Calu3 (cell line): ENCODE measurements around the gene DGLUCY. TPM values are rescaled to one million over a fixed set of nuclear protein-coding genes. Genes with fewer than 3 reads are reported as not detected.

Experiments used
- BruUV-seq: library from RNA; stranded (reverse); fragments of 400-500 nt; replicated peaks from 2 replicates; lab custom pipeline; 2021; lab: Mats Ljungman, UMichigan
- CTCF ChIA-PET: fragments of 300-600 bp; sonication (Branson Sonifier 250); formaldehyde crosslinking; loops from one replicate; lab custom pipeline; 2022; ENCODE audit warnings: antibody characterized with exemption; lab: Charles Lee
- DNase-seq: peaks from one replicate; pipeline ENCODE4 v3.0.0; 2022
- H3K27ac Mint-ChIP-seq: one replicate; pipeline ENCODE4 v1.8.0; 2022; ENCODE audit warnings: mixed read lengths; ENCODE audit not compliant: unreplicated experiment
- H3K27me3 Mint-ChIP-seq: one replicate; pipeline ENCODE4 v1.8.0; 2022; ENCODE audit warnings: mixed read lengths; ENCODE audit not compliant: unreplicated experiment
- H3K36me3 Mint-ChIP-seq: one replicate; pipeline ENCODE4 v1.8.0; 2022; ENCODE audit warnings: mild to moderate bottlenecking, moderate library complexity, mixed read lengths; ENCODE audit not compliant: insufficient read depth, unreplicated experiment
- H3K4me1 Mint-ChIP-seq: one replicate; pipeline ENCODE4 v1.8.0; 2022; ENCODE audit warnings: mild to moderate bottlenecking, low read depth, mixed read lengths; ENCODE audit not compliant: unreplicated experiment
- H3K4me3 Mint-ChIP-seq: one replicate; pipeline ENCODE4 v1.8.0; 2022; ENCODE audit warnings: mild to moderate bottlenecking, low read depth, moderate library complexity, mixed read lengths; ENCODE audit not compliant: unreplicated experiment
- H3K9me3 Mint-ChIP-seq: one replicate; pipeline ENCODE4 v1.8.0; 2022; ENCODE audit warnings: low read depth, mixed read lengths; ENCODE audit not compliant: unreplicated experiment
- CTCF ChIP-seq: fragments of 200-600 bp; IDR thresholded peaks from one replicate; pipeline ENCODE4 v1.8.0; 2022; ENCODE audit warnings: antibody characterized with exemption; ENCODE audit not compliant: unreplicated experiment
- intact Hi-C: fragments of 100-400 bp; cut with micrococcal nuclease; formaldehyde crosslinking; loops from one replicate; pipeline ENCODE4 v1.10.0; 2022; ENCODE audit not compliant: unreplicated experiment
- total RNA-seq: library from RNA; stranded (reverse); gene quantifications from 2 replicates; pipeline ENCODE4 v1.2.3, GENCODE V29; 2022

The DGLUCY gene
- total RNA-seq, 1 experiment from 2014 or later: 69.3 TPM

- peaks cover under 1% of the 10 kb centered on the region for H3K4me1 Mint-ChIP-seq
- no peak overlapping the region for H3K4me3 Mint-ChIP-seq
- H3K36me3 Mint-ChIP-seq: peaks cover 8% of the 10 kb centered on the region
- H3K9me3 Mint-ChIP-seq: no peaks in the 10 kb centered on the region
- intact Hi-C loops: no loop called here
- H3K27me3 Mint-ChIP-seq: peaks cover 46% of the 10 kb centered on the region
- H3K27ac Mint-ChIP-seq: no peak overlapping the region
- BruUV-seq: no TSS peak
- no peak for DNase-seq
- no peak for TF ChIP-seq CTCF
- CTCF ChIA-PET: no interaction called here
Measured at GRCh38 chr14:91258011-91258618, 144.2 kb downstream of the DGLUCY start.

GRCh38 chr14:91258876-91259275 lies 145.0 kb downstream of the DGLUCY start:
- H3K9me3 Mint-ChIP-seq: no peaks in the 10 kb centered on the region
- no peak overlapping the region for H3K27ac Mint-ChIP-seq

GRCh38 chr14:91261115-91261514 lies 147.2 kb downstream of the DGLUCY start:
- H3K9me3 Mint-ChIP-seq: no peaks in the 10 kb centered on the region
- H3K36me3 Mint-ChIP-seq: no peaks in the 10 kb centered on the region
- BruUV-seq: no TSS peak
- no peak for TF ChIP-seq CTCF
- peaks cover 10% of the 10 kb centered on the region for H3K4me1 Mint-ChIP-seq
- H3K27me3 Mint-ChIP-seq: peaks cover 64% of the 10 kb centered on the region
- H3K27ac Mint-ChIP-seq: no peak overlapping the region
- intact Hi-C loops: no loop called here
- no peak for DNase-seq
- no peak overlapping the region for H3K4me3 Mint-ChIP-seq
- CTCF ChIA-PET: no interaction called here

More at GRCh38 chr14:91258876-91259275, 145.0 kb downstream of the DGLUCY start:
- no peak for DNase-seq
- intact Hi-C loops: no loop called here
- H3K27me3 Mint-ChIP-seq: peaks cover 54% of the 10 kb centered on the region
- CTCF ChIA-PET: no interaction called here
- H3K4me1 Mint-ChIP-seq: peaks cover 8% of the 10 kb centered on the region
- no TSS peak for BruUV-seq
- no peak overlapping the region for H3K4me3 Mint-ChIP-seq
- TF ChIP-seq CTCF: no peak
- H3K36me3 Mint-ChIP-seq: peaks cover 5% of the 10 kb centered on the region

- no peaks in the 10 kb centered on the region for H3K36me3 Mint-ChIP-seq
- H3K4me3 Mint-ChIP-seq: no peak overlapping the region
- H3K27me3 Mint-ChIP-seq: peaks cover 55% of the 10 kb centered on the region
- TF ChIP-seq CTCF: no peak
- BruUV-seq: no TSS peak
- peaks cover 10% of the 10 kb centered on the region for H3K4me1 Mint-ChIP-seq
- CTCF ChIA-PET: no interaction called here
- intact Hi-C loops: no loop called here
- no peak overlapping the region for H3K27ac Mint-ChIP-seq
- DNase-seq: no peak
- H3K9me3 Mint-ChIP-seq: no peaks in the 10 kb centered on the region
Measured at GRCh38 chr14:91261986-91262549, 148.2 kb downstream of the DGLUCY start.
